H1 (cell line): ENCODE measurements around the gene GLMP. TPM values are rescaled to one million over a fixed set of nuclear protein-coding genes. Genes with fewer than 3 reads are reported as not detected.
A peak's percentile ranks its signal among the peaks of the same experiment; 100 is the strongest.

ENCODE experiments used
- CTCF ChIA-PET: fragments of 300-600 bp; sonication (Branson Sonifier 250); formaldehyde crosslinking; loops from one replicate; lab custom pipeline; 2021; ENCODE audit not compliant: partially characterized antibody; lab: Charles Lee
- POLR2A ChIA-PET: fragments of 300-600 bp; sonication (Branson Sonifier 250); formaldehyde crosslinking; loops from one replicate; lab custom pipeline; 2021; ENCODE audit warnings: inconsistent platforms; ENCODE audit not compliant: partially characterized antibody; lab: Charles Lee
- DNase-seq, 2 experiments: peaks; one replicate each; pipeline versions ENCODE4 v3.0.0 to v3.0.0-alpha.2; 2010 to 2022; ENCODE audit warnings: low spot score in 2 of 2, low read depth in 1 of 2, mixed read lengths in 1 of 2
- FAIRE-seq: peaks from 2 replicates; lab custom pipeline; 2011; peaks lifted over from hg19 to GRCh38; lab: Jason Lieb, UNC
- H2AFZ ChIP-seq: 2 replicates; pipeline ENCODE4 v1.8.1; 2012; ENCODE audit warnings: low read length, inconsistent platforms
- H2AK5ac ChIP-seq: 2 replicates; pipeline ENCODE4 v1.6.1; 2013; ENCODE audit warnings: low read depth, low read length
- H2BK120ac ChIP-seq: replicated peaks from 2 replicates; pipeline ENCODE3; 2013; ENCODE audit warnings: low read depth, low read length, inconsistent platforms
- H2BK12ac ChIP-seq: 2 replicates; pipeline ENCODE4 v1.6.1; 2013; ENCODE audit warnings: low read depth, low read length
- H2BK15ac ChIP-seq: 2 replicates; pipeline ENCODE4 v1.6.1; 2013; ENCODE audit warnings: low read length
- H2BK20ac ChIP-seq: 2 replicates; pipeline ENCODE4 v1.6.1; 2013; ENCODE audit warnings: low read length
- H2BK5ac ChIP-seq: 2 replicates; pipeline ENCODE4 v1.6.1; 2013; ENCODE audit warnings: low read depth, low read length
- H3K14ac ChIP-seq: 2 replicates; pipeline ENCODE4 v1.6.1; 2013; ENCODE audit warnings: inconsistent platforms; ENCODE audit not compliant: insufficient read length
- H3K18ac ChIP-seq: 2 replicates; pipeline ENCODE4 v1.6.1; 2013; ENCODE audit warnings: low read length; ENCODE audit errors: extremely low read depth
- H3K23ac ChIP-seq: 2 replicates; pipeline ENCODE4 v1.6.1; 2013; ENCODE audit warnings: inconsistent platforms; ENCODE audit not compliant: insufficient read length
- H3K23me2 ChIP-seq: 2 replicates; pipeline ENCODE4 v1.6.1; 2013; ENCODE audit warnings: low read depth, low read length
- H3K27ac ChIP-seq: 2 replicates; pipeline ENCODE4 v1.6.1; 2011; ENCODE audit warnings: low read depth, low read length, inconsistent platforms
- H3K27me3 ChIP-seq, 4 experiments: replicated peaks in 1 of 4; 1 replicate in 1 of 4; 2 replicates in 3 of 4; pipeline versions ENCODE4 v1.6.1 to v1.8.1; 2011 to 2013; ENCODE audit warnings: low read length in 3 of 4, mild to moderate bottlenecking in 3 of 4, inconsistent platforms in 2 of 4, mixed read lengths in 2 of 4, moderate library complexity in 1 of 4; ENCODE audit not compliant: control insufficient read depth in 3 of 4, insufficient read depth in 3 of 4; ENCODE audit errors: extremely low read depth in 1 of 4
- H3K36me3 ChIP-seq, 4 experiments: 2 replicates each; pipeline versions ENCODE4 v1.6.1 to v1.8.1; 2011 to 2013; ENCODE audit warnings: mild to moderate bottlenecking in 4 of 4, low read length in 3 of 4, moderate library complexity in 2 of 4, control low read depth in 1 of 4, inconsistent platforms in 1 of 4; ENCODE audit not compliant: insufficient read depth in 4 of 4, control insufficient read depth in 2 of 4
- H3K4ac ChIP-seq: replicated peaks from 2 replicates; pipeline ENCODE3; 2013; ENCODE audit warnings: low read length, low read depth, mixed read lengths, inconsistent platforms; ENCODE audit not compliant: insufficient read length
- H3K4me1 ChIP-seq, 4 experiments: replicated peaks in 1 of 4; 1 replicate in 1 of 4; 2 replicates in 3 of 4; pipeline versions ENCODE4 v1.6.1 to v1.8.1; 2011 to 2013; ENCODE audit warnings: low read length in 3 of 4, inconsistent platforms in 2 of 4, mixed read lengths in 1 of 4; ENCODE audit not compliant: insufficient read depth in 4 of 4, control insufficient read depth in 3 of 4
- H3K4me2 ChIP-seq, 2 experiments: 2 replicates each; pipeline versions ENCODE4 v1.6.1 to v1.8.1; 2011 to 2013; ENCODE audit warnings: low read depth in 2 of 2, low read length in 2 of 2, control low read depth in 1 of 2, inconsistent platforms in 1 of 2, mild to moderate bottlenecking in 1 of 2; ENCODE audit not compliant: insufficient read depth in 1 of 2
- H3K4me3 ChIP-seq, 4 experiments: fragments of 200-600, 300-600 bp in 1 of 4; sonication (generic), shearing (Covaris generic), sonication (Bioruptor Twin) in 1 of 4; 2 replicates each; pipeline versions ENCODE4 v1.5.1 to v1.8.1; 2011 to 2016; ENCODE audit warnings: low read length in 4 of 4, low read depth in 3 of 4, control low read depth in 2 of 4, inconsistent platforms in 2 of 4, mild to moderate bottlenecking in 2 of 4, mixed read lengths in 1 of 4, moderate library complexity in 1 of 4; ENCODE audit not compliant: insufficient read depth in 2 of 4; ENCODE audit errors: extremely low read depth in 1 of 4
- H3K56ac ChIP-seq: replicated peaks from 2 replicates; pipeline ENCODE3; 2013; ENCODE audit warnings: low read depth, mild to moderate bottlenecking, mixed read lengths, low read length, inconsistent platforms; ENCODE audit not compliant: insufficient read length
- H3K79me1 ChIP-seq: 2 replicates; pipeline ENCODE4 v1.6.1; 2013; ENCODE audit warnings: low read depth, low read length, control low read depth
- H3K79me2 ChIP-seq, 2 experiments: 2 replicates each; pipeline versions ENCODE4 v1.6.1 to v1.8.1; 2012 to 2013; ENCODE audit warnings: low read length in 2 of 2, mild to moderate bottlenecking in 2 of 2, inconsistent platforms in 1 of 2; ENCODE audit not compliant: insufficient read depth in 2 of 2, control insufficient read depth in 1 of 2
- H3K9ac ChIP-seq, 4 experiments: replicated peaks in 1 of 4; 1 replicate in 1 of 4; 2 replicates in 3 of 4; pipeline versions ENCODE4 v1.6.1 to v1.8.1; 2011 to 2013; ENCODE audit warnings: low read depth in 3 of 4, low read length in 3 of 4, control low read depth in 2 of 4, mild to moderate bottlenecking in 2 of 4, moderate library complexity in 2 of 4, inconsistent platforms in 1 of 4; ENCODE audit errors: extremely low read depth in 1 of 4
- H3K9me3 ChIP-seq, 2 experiments: 2 replicates each; pipeline versions ENCODE4 v1.6.1 to v1.8.1; 2012 to 2013; ENCODE audit warnings: mild to moderate bottlenecking in 2 of 2, moderate library complexity in 2 of 2, control low read depth in 1 of 2, inconsistent platforms in 1 of 2, low read depth in 1 of 2, low read length in 1 of 2, mixed read lengths in 1 of 2; ENCODE audit not compliant: insufficient read depth in 2 of 2
- H4K20me1 ChIP-seq, 2 experiments: replicated peaks in 1 of 2; 2 replicates each; pipeline versions ENCODE3 to v1.8.1; 2011 to 2013; ENCODE audit warnings: inconsistent platforms in 2 of 2, low read length in 2 of 2, mild to moderate bottlenecking in 1 of 2; ENCODE audit not compliant: insufficient read depth in 2 of 2, control insufficient read depth in 1 of 2
- H4K5ac ChIP-seq: 2 replicates; pipeline ENCODE4 v1.6.1; 2013; ENCODE audit warnings: low read length, low read depth, mixed read lengths, inconsistent platforms; ENCODE audit not compliant: insufficient read length
- H4K8ac ChIP-seq: 2 replicates; pipeline ENCODE4 v1.8.0; 2013; ENCODE audit warnings: mild to moderate bottlenecking, moderate library complexity, low read length, inconsistent platforms; ENCODE audit not compliant: insufficient read depth; ENCODE audit errors: extremely low read depth
- H4K91ac ChIP-seq: replicated peaks from 2 replicates; pipeline ENCODE3; 2013; ENCODE audit warnings: low read length, mixed read lengths, inconsistent platforms; ENCODE audit not compliant: insufficient read length
- RBBP5 ChIP-seq: IDR thresholded peaks from 2 replicates; pipeline ENCODE4 v1.7.1; 2012; ENCODE audit warnings: low read depth, mild to moderate bottlenecking, inconsistent platforms, low read length, moderate library complexity, borderline replicate concordance
- SP2 ChIP-seq: IDR thresholded peaks from 2 replicates; pipeline ENCODE4 v1.6.1; 2012; ENCODE audit warnings: mild to moderate bottlenecking, low read length, inconsistent platforms
- WGBS, 2 experiments: shearing (Covaris generic) in 1 of 2; methylation state at CpG; one replicate each; pipeline versions ENCODE4 v1.1.6 to v1.1.7; 2013 to 2015; ENCODE audit warnings: low lambda C conversion rate in 2 of 2, mixed read lengths in 2 of 2, inconsistent platforms in 1 of 2, low coverage in 1 of 2, missing lambda C conversion rate in 1 of 2; ENCODE audit not compliant: insufficient replicate concordance in 2 of 2, insufficient coverage in 1 of 2, insufficient read length in 1 of 2; ENCODE audit errors: extremely low coverage in 1 of 2, missing lambda C conversion rate in 1 of 2; 5-methylcytosine and 5-hydroxymethylcytosine counted together
- polyA plus RNA-seq, 7 experiments: library from polyadenylated mRNA; depleted of rRNA in 3 of 7; stranded (reverse) in 5 of 7; unstranded in 2 of 7; fragments of >200 nt in 5 of 7; fragments of 200-250 nt in 2 of 7; gene quantifications; 1 replicate in 5 of 7; 2 replicates in 1 of 7; 4 replicates in 1 of 7; pipeline versions ENCODE4 v1.2.1 to v1.2.3, GENCODE V29; 2011 to 2013; ENCODE audit warnings: missing spikeins in 2 of 7, mixed read lengths in 2 of 7
- total RNA-seq: library from RNA; stranded (reverse); fragmentation: NEBNext Ultra II Directional; extraction: Animal tissue kit (Norgen Biotek cat#: 25700); gene quantifications from 2 replicates; pipeline ENCODE4 v1.2.1, GENCODE V29; 2021

GLMP gene
- total and polyA plus RNA-seq, 2 of the 8 experiments (the other 6 are each of a cell fraction or from before 2014, with no cell fraction given): 48.1 to 59.5 TPM

DNA sequence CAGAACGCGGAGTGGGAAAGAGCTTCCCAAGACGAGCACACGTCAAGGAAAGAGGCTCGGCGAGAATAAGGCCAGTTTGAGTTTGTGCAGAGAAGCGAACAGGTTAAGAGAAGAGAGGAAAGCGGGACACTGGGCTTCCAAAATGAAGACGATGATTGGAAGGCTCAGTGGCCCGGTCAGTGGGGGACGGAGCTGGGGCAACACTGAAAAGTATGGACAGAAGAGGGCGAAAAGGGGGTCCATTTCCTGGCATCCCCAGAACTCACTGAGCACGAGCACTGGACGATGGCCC lies 42.4 kb upstream of the GLMP start:
- peak overlapping the region; percentile 81 for H3K27ac ChIP-seq
- no peaks in the 10 kb centered on the region for H3K27me3 ChIP-seq
- no peak overlapping the region for H2BK20ac ChIP-seq
- H3K14ac ChIP-seq: peak overlapping the region; percentile 84
- H3K4ac ChIP-seq: peak overlapping the region; percentile 85
- H2BK120ac ChIP-seq: peak overlapping the region; percentile 27
- ChIA-PET CTCF (interaction anchor here (0.7 to 3.0 kb wide), 6 partner anchors 18 to 128 kb away, joined by 3 to 24 read pairs (median 4); no protein-coding TSS in a partner anchor), POLR2A (interaction anchor here (0.6 to 4.1 kb wide), 10 partner anchors 9 to 255 kb away, joined by 3 to 26 read pairs (median 4); partner anchors contain the start of genes PMF1, SMG5 and TMEM79)
- peak overlapping the region; percentile 91 for H3K56ac ChIP-seq
- peak overlapping the region; percentile 77 for H2BK5ac ChIP-seq
- H3K9me3 ChIP-seq: no peaks in the 10 kb centered on the region
- H2AK5ac ChIP-seq: no peak overlapping the region
- WGBS, 2 experiments: 2% methylated on average over 14 of the region's 14 CpGs; no CpG with 5 or more reads in 1 of the 2 experiments
- TF ChIP-seq RBBP5 (peak; percentile 70; the same call in 1 of the 2 replicates), SP2 (no peak)
- H3K23ac ChIP-seq: no peak overlapping the region
- H4K5ac ChIP-seq: peak overlapping the region; percentile 93
- peak overlapping the region; percentile 89 for H4K91ac ChIP-seq
- H3K79me1 ChIP-seq: 0 out of 2 replicates have a peak, but pooled peaks cover 2% of the 10 kb centered on the region
- peak overlapping the region; percentile 68 to 72 for H3K4me2 ChIP-seq
- no peak overlapping the region; the same call in 1 of the 2 replicates for H2BK15ac ChIP-seq
- H3K36me3 ChIP-seq: peaks cover 6 to 30% (median 21%) of the 10 kb centered on the region in 4 experiments
- FAIRE-seq: no peak
- no peak overlapping the region for H2BK12ac ChIP-seq
- 0 out of 7 replicates have a peak, but pooled peaks cover 0 to 2% (median 0%) of the 10 kb centered on the region in 4 experiments for H3K4me1 ChIP-seq
- peak overlapping the region; percentile 83 to 100 (median 94) for H3K4me3 ChIP-seq
- H2AFZ ChIP-seq: 0 out of 2 replicates have a peak overlapping the region, but pooled peaks have one; percentile 28
- peak overlapping the region; percentile 58; the same call in 1 of the 2 replicates for H4K8ac ChIP-seq
- peak overlapping the region; percentile 45 to 97 (median 80) for H3K9ac ChIP-seq
- H3K18ac ChIP-seq: peak overlapping the region; percentile 97
- H4K20me1 ChIP-seq: peaks cover 7 to 9% of the 10 kb centered on the region in 2 experiments
- no peak for DNase-seq
- peaks cover 7% of the 10 kb centered on the region for H3K23me2 ChIP-seq
- H3K79me2 ChIP-seq: peaks cover 21 to 43% of the 10 kb centered on the region in 2 experiments
